GM12878 (cell line): ENCODE data around the gene RASSF4.

Experiments
- CTCF ChIP-seq, 3 experiments: IDR thresholded peaks in 2 of 3; conservative IDR thresholded peaks in 1 of 3; 2 replicates each; pipeline ENCODE4 v1.5.1; 2011; ENCODE audit warnings: low read depth in 3 of 3, low read length in 3 of 3, mild to moderate bottlenecking in 3 of 3, control low read depth in 2 of 3, moderate library complexity in 2 of 3, inconsistent platforms in 1 of 3, mixed read lengths in 1 of 3; ENCODE audit not compliant: control insufficient read depth in 2 of 3, insufficient read depth in 1 of 3; ENCODE audit errors: extremely low read depth in 1 of 3
- POLR2AphosphoS2 ChIP-seq: IDR thresholded peaks from 2 replicates; pipeline ENCODE4 v1.6.1; 2011; ENCODE audit warnings: low read depth, mild to moderate bottlenecking, low read length, improper control_type of control experiment, moderate library complexity

- TF ChIP-seq CTCF (IDR thresholded peaks at IDR 0.05 in 2 of 3, conservative IDR thresholded peaks at IDR 0.05 in 1 of 3; ENCODE audit: control insufficient read depth in 2 of 3, extremely low read depth in 1 of 3, insufficient read depth in 1 of 3, low read depth in 3 of 3, low read length in 3 of 3) (no peak), POLR2AphosphoS2 (no peak)
Measured at GRCh38 chr10:44982496-44982895, 22.9 kb downstream of the RASSF4 start.
